Left renal cortex interstitium (tissue), 4 donors: ENCODE measurements around the gene MATR3. TPM values are rescaled to one million over a fixed set of nuclear protein-coding genes. Genes with fewer than 3 reads are reported as not detected.

ENCODE experiments used
- polyA plus RNA-seq, 4 donors: library from polyadenylated mRNA; unstranded; fragments of 120-200 nt; gene quantifications; one replicate each; pipeline ENCODE4 v1.2.1, GENCODE V29; 2013; ENCODE audit not compliant: insufficient read length in 4 of 4

The MATR3 gene
- polyA plus RNA-seq, 4 donors, result 585 to 769 (median 664) TPM

Other genes with a start within 250 kb of the MATR3 start
- gene SIL1, start 95.4 kb upstream of the MATR3 start, polyA plus RNA-seq, result 10 to 100 TPM; 43.7 to 55.8 (median 50.1) TPM
- gene PAIP2, start 48.1 kb downstream of the MATR3 start, polyA plus RNA-seq, result 100 to 1,000 TPM; 152 to 194 (median 167) TPM
- 10 to 100 TPM; 10.1 to 20.7 (median 14.5) TPM for gene SLC23A1, start 89.6 kb downstream of the MATR3 start, polyA plus RNA-seq
- gene MZB1, start 96.2 kb downstream of the MATR3 start, polyA plus RNA-seq, result 1 to 10 TPM in 1 of 4 donors, under 1 TPM in 3; 0.19 to 1.3 (median 0.60) TPM
- 1 to 10 TPM; 1.7 to 3.5 (median 3.0) TPM for gene PROB1, start 101.4 kb downstream of the MATR3 start, polyA plus RNA-seq
- 10 to 100 TPM; 13.1 to 17.1 (median 14.0) TPM for gene SPATA24, start 110.3 kb downstream of the MATR3 start, polyA plus RNA-seq
- gene DNAJC18, start 145.8 kb downstream of the MATR3 start, polyA plus RNA-seq, result 10 to 100 TPM; 21.5 to 29.7 (median 28.3) TPM
- gene ECSCR, start 169.0 kb downstream of the MATR3 start, polyA plus RNA-seq, result 10 to 100 TPM; 20.3 to 30.4 (median 23.9) TPM
- under 1 TPM in 1 of 4 donors, not detected in 3; 0.03 TPM for gene SMIM33, start 177.3 kb downstream of the MATR3 start, polyA plus RNA-seq
- 10 to 100 TPM; 29.7 to 37.1 (median 34.6) TPM for gene STING1, start 189.0 kb downstream of the MATR3 start, polyA plus RNA-seq